PC-3 (cell line): ENCODE data around the gene LHFPL6. TPM values are rescaled to one million over a fixed set of nuclear protein-coding genes. Genes with fewer than 3 reads are reported as not detected.

Experiments used
- ATAC-seq: fragments of 200-7000 bp; cut with Tn5 transposase; 2 replicates; pipeline ENCODE4 v1.9.1; 2020; ENCODE audit warnings: mild to moderate bottlenecking, moderate library complexity
- BruUV-seq: library from RNA; stranded (reverse); fragments of 400-500 nt; replicated peaks from 2 replicates; lab custom pipeline; 2021; lab: Mats Ljungman, UMichigan
- CTCF ChIA-PET: fragments of 300-600 bp; sonication (Branson Sonifier 250); formaldehyde crosslinking; loops from one replicate; lab custom pipeline; 2022; ENCODE audit warnings: antibody characterized with exemption; lab: Charles Lee
- POLR2A ChIA-PET: fragments of 300-600 bp; sonication (Branson Sonifier 250); formaldehyde crosslinking; loops from one replicate; lab custom pipeline; 2022; ENCODE audit warnings: antibody characterized with exemption; ENCODE audit not compliant: unreplicated experiment; lab: Charles Lee
- DNase-seq: peaks from one replicate; pipeline ENCODE4 v3.0.0-alpha.2; 2015
- H2AFZ ChIP-seq: fragments of 300-600 bp; sonication (generic); 2 replicates; pipeline ENCODE4 v1.6.0; 2016; ENCODE audit warnings: antibody characterized with exemption, low read length
- H3F3A ChIP-seq: fragments of 300-600 bp; sonication (generic); one replicate; pipeline ENCODE4 v1.6.0; 2017; ENCODE audit warnings: antibody characterized with exemption, low read length, control low read depth, mild to moderate bottlenecking; ENCODE audit not compliant: unreplicated experiment
- H3K27ac ChIP-seq: fragments of 300-600 bp; sonication (generic); 2 replicates; pipeline ENCODE4 v1.5.1; 2016; ENCODE audit warnings: mild to moderate bottlenecking, low read length
- H3K27me3 ChIP-seq: fragments of 300-600 bp; sonication (generic); 2 replicates; pipeline ENCODE4 v1.6.1; 2016; ENCODE audit warnings: low read length, mixed read lengths
- H3K36me3 ChIP-seq: fragments of 300-600 bp; sonication (generic); 2 replicates; pipeline ENCODE4 v1.6.1; 2016; ENCODE audit warnings: low read depth, mixed run types, low read length, mixed read lengths
- H3K4me1 ChIP-seq: fragments of 300-600 bp; sonication (generic); 2 replicates; pipeline ENCODE4 v1.5.1; 2016; ENCODE audit warnings: low read length; ENCODE audit not compliant: insufficient read depth
- H3K4me2 ChIP-seq: fragments of 300-600 bp; sonication (generic); 2 replicates; pipeline ENCODE4 v1.6.0; 2016; ENCODE audit warnings: low read length
- H3K4me3 ChIP-seq: fragments of 300-600 bp; sonication (generic); 2 replicates; pipeline ENCODE4 v1.5.1; 2016; ENCODE audit warnings: mild to moderate bottlenecking, low read length, mixed read lengths
- H3K79me2 ChIP-seq: fragments of 300-600 bp; sonication (generic); 2 replicates; pipeline ENCODE4 v1.6.1; 2017; ENCODE audit warnings: low read length, mixed read lengths
- H3K9ac ChIP-seq: fragments of 300-600 bp; sonication (generic); 2 replicates; pipeline ENCODE4 v1.6.0; 2016; ENCODE audit warnings: mild to moderate bottlenecking, low read length
- H3K9me2 ChIP-seq: fragments of 300-600 bp; sonication (generic); replicated peaks from 2 replicates; pipeline ENCODE4 v1.6.1; 2016; ENCODE audit warnings: mixed run types, low read length, mixed read lengths
- H3K9me3 ChIP-seq: fragments of 300-600 bp; sonication (generic); 2 replicates; pipeline ENCODE4 v1.6.1; 2016; ENCODE audit warnings: low read length, mixed read lengths
- H4K20me1 ChIP-seq: fragments of 300-600 bp; sonication (generic); 2 replicates; pipeline ENCODE4 v1.6.1; 2016; ENCODE audit warnings: low read length, mixed read lengths
- EZH2 ChIP-seq: fragments of 300-600 bp; sonication (generic); IDR thresholded peaks from one replicate; pipeline ENCODE4 v1.6.1; 2017; ENCODE audit warnings: antibody characterized with exemption, mild to moderate bottlenecking, low read length; ENCODE audit not compliant: unreplicated experiment
- EZH2phosphoT487 ChIP-seq: fragments of 300-600 bp; sonication (generic); IDR thresholded peaks from 2 replicates; pipeline ENCODE4 v1.6.1; 2018; ENCODE audit warnings: mild to moderate bottlenecking, antibody characterized with exemption, low read length, borderline replicate concordance
- intact Hi-C: fragments of 100-400 bp; cut with micrococcal nuclease; formaldehyde crosslinking; loops from 2 replicates; pipeline ENCODE4 v1.9.0; 2023
- total RNA-seq: library from RNA; depleted of rRNA; stranded (reverse); fragments of >200 nt; gene quantifications from 2 replicates; pipeline ENCODE4 v1.2.3, GENCODE V29; 2014
- TF ChIP-seq, protein P1 (sequence below): fragments of 300-600 bp; sonication (generic); conservative IDR thresholded peaks from 2 replicates; pipeline ENCODE4 v1.5.1; 2017; ENCODE audit warnings: antibody characterized with exemption, low read depth, mild to moderate bottlenecking, low read length

LHFPL6 gene
- total RNA-seq, 1 experiment from 2014 or later: 7.8 TPM

DNA sequence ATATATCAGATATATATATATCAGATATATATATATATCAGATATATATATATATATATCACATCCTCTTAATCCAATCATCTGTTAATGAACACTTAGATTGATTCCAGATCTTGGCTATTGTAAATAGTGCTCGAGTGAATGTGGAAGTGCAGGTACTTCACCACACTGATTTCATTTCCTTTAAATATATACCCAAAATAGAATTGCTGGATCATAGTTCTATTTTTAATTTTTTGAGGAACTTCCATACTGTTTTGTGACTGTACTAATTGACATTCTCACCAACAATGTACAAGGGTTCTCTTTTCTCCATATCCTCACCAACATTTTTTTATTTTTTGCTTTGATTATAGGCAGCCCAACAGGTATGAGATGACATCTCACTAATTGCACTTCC is 287.2 kb downstream of the LHFPL6 start:
- no peak for ATAC-seq
- Histone ChIP-seq H3K4me1 (no peaks in the 10 kb centered on the region), H3K27me3 (0 out of 2 replicates have a peak, but pooled peaks cover 5% of the 10 kb centered on the region), H3K27ac (no peak overlapping the region), H3K9me2 (no peaks in the 10 kb centered on the region), H3K4me3 (no peak overlapping the region), H4K20me1 (no peaks in the 10 kb centered on the region), H3K9me3 (no peaks in the 10 kb centered on the region), H3K36me3 (no peaks in the 10 kb centered on the region), H3K79me2 (no peaks in the 10 kb centered on the region), H2AFZ (no peak overlapping the region), H3F3A (no peaks in the 10 kb centered on the region), H3K4me2 (no peak overlapping the region), H3K9ac (no peak overlapping the region)
- TF ChIP-seq, protein P1, sequence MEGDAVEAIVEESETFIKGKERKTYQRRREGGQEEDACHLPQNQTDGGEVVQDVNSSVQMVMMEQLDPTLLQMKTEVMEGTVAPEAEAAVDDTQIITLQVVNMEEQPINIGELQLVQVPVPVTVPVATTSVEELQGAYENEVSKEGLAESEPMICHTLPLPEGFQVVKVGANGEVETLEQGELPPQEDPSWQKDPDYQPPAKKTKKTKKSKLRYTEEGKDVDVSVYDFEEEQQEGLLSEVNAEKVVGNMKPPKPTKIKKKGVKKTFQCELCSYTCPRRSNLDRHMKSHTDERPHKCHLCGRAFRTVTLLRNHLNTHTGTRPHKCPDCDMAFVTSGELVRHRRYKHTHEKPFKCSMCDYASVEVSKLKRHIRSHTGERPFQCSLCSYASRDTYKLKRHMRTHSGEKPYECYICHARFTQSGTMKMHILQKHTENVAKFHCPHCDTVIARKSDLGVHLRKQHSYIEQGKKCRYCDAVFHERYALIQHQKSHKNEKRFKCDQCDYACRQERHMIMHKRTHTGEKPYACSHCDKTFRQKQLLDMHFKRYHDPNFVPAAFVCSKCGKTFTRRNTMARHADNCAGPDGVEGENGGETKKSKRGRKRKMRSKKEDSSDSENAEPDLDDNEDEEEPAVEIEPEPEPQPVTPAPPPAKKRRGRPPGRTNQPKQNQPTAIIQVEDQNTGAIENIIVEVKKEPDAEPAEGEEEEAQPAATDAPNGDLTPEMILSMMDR: no peak
- no peak for TF ChIP-seq EZH2phosphoT487
- TF ChIP-seq EZH2: no peak
- ChIA-PET POLR2A (no interaction called here), CTCF (no interaction called here)
- intact Hi-C loops: no loop called here
- BruUV-seq: no TSS peak
- no peak for DNase-seq

DNA sequence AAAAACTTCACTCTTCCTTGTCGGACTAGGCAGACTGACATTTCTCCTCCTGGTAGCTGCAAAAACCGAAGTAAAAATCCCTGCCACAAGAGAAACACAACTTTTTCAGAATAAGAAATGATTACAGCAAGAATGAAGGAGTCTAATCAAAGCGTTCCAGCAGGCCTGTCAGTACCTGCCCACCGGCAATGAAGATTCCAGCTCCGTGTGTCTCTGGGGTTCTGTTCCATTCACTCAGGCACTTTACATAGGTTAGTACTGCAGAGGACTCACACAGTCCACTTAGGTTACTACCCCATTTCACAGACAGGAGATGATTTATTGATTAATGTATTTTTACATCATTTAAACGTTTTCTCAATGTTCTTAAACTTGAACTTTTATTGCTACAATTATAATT is 289.3 kb downstream of the LHFPL6 start:
- no peaks in the 10 kb centered on the region for H3F3A ChIP-seq
- no TSS peak for BruUV-seq
- TF ChIP-seq EZH2: no peak
- TF ChIP-seq, protein P1: no peak
- no peak overlapping the region for H3K9ac ChIP-seq
- no peaks in the 10 kb centered on the region for H3K4me1 ChIP-seq
- no peaks in the 10 kb centered on the region for H4K20me1 ChIP-seq
- intact Hi-C loops: no loop called here
- H3K9me3 ChIP-seq: no peaks in the 10 kb centered on the region
- ChIA-PET POLR2A (no interaction called here), CTCF (no interaction called here)
- no peak overlapping the region for H3K4me2 ChIP-seq
- no peak overlapping the region for H3K4me3 ChIP-seq
- H3K36me3 ChIP-seq: no peaks in the 10 kb centered on the region
- ATAC-seq (no peak), DNase-seq (no peak)
- no peak overlapping the region for H2AFZ ChIP-seq
- H3K27me3 ChIP-seq: no peaks in the 10 kb centered on the region; the same call in 1 of the 2 replicates
- H3K79me2 ChIP-seq: no peaks in the 10 kb centered on the region
- H3K27ac ChIP-seq: no peak overlapping the region
- H3K9me2 ChIP-seq: no peaks in the 10 kb centered on the region

DNA sequence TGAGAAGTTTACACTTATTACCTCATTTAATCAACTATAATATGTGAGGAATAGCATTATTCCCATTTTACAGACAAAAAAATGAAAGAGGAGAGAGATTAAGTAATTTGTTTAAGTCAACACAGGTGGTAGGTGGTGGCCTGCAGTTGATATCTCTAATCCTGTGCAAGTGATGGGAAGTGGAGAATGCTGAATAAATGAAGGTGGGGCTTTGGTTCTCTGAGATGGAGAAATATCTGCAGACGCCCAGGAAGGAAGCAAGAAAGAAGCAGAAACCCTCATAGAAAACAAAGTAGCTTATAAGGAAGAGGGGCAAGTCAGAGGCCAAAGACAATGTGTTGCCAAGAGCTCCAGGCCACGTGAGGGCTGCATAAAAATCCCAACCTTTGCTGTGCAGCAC is 290.4 kb downstream of the LHFPL6 start:
- no peaks in the 10 kb centered on the region for H4K20me1 ChIP-seq
- TF ChIP-seq EZH2 (no peak), EZH2phosphoT487 (no peak)
- TF ChIP-seq, protein P1: no peak
- no peaks in the 10 kb centered on the region for H3K79me2 ChIP-seq
- no peak overlapping the region for H3K27ac ChIP-seq
- no peak for DNase-seq
- H3K36me3 ChIP-seq: no peaks in the 10 kb centered on the region
- no peak overlapping the region for H3K4me2 ChIP-seq
- ChIA-PET CTCF (no interaction called here), POLR2A (no interaction called here)
- no peaks in the 10 kb centered on the region for H3K9me2 ChIP-seq
- no peak overlapping the region for H3K9ac ChIP-seq
- ATAC-seq: no peak
- H3K27me3 ChIP-seq: no peaks in the 10 kb centered on the region; the same call in 1 of the 2 replicates
- H3K9me3 ChIP-seq: no peaks in the 10 kb centered on the region
- no peak overlapping the region for H3K4me3 ChIP-seq
- no peaks in the 10 kb centered on the region for H3F3A ChIP-seq
- intact Hi-C loops: no loop called here
- H3K4me1 ChIP-seq: no peaks in the 10 kb centered on the region
- no TSS peak for BruUV-seq
- H2AFZ ChIP-seq: no peak overlapping the region
